Measurements from ENCODE around the gene SERGEF.

DNA sequence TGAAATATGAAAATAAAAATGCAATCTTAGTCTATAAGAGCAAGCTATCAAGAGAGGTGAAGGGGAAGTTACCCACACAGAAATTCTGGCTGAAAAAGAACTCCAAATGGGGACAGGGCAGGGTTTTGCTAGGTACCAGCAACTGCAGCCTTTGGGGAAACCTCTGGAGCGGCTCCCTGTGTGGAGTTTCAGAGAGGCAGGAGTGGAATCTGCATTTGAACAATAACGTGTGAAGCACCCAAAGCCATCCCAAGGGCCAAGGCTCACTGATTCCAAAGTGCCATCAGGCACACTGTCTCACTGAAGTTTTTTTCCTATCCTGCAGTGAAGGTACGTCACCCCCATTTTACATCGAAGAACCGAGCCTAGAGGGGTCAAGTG lies 190.5 kb downstream of the SERGEF start:
- TF ChIP-seq, protein P1, sequence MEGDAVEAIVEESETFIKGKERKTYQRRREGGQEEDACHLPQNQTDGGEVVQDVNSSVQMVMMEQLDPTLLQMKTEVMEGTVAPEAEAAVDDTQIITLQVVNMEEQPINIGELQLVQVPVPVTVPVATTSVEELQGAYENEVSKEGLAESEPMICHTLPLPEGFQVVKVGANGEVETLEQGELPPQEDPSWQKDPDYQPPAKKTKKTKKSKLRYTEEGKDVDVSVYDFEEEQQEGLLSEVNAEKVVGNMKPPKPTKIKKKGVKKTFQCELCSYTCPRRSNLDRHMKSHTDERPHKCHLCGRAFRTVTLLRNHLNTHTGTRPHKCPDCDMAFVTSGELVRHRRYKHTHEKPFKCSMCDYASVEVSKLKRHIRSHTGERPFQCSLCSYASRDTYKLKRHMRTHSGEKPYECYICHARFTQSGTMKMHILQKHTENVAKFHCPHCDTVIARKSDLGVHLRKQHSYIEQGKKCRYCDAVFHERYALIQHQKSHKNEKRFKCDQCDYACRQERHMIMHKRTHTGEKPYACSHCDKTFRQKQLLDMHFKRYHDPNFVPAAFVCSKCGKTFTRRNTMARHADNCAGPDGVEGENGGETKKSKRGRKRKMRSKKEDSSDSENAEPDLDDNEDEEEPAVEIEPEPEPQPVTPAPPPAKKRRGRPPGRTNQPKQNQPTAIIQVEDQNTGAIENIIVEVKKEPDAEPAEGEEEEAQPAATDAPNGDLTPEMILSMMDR (IDR thresholded peaks at IDR 0.05) = no peak
- no peak for TF ChIP-seq POLR2A (IDR thresholded peaks at IDR 0.05)
